Keratinocyte (primary cell): ENCODE measurements around the gene ENTPD5. TPM values are rescaled to one million over a fixed set of nuclear protein-coding genes. Genes with fewer than 3 reads are reported as not detected.

Experiments used
- DNase-seq: peaks from one replicate; pipeline ENCODE4 v3.0.0-alpha.2; 2011; ENCODE audit warnings: low read depth, missing footprints, low spot score
- FAIRE-seq: peaks from 2 replicates; lab custom pipeline; 2011; peaks lifted over from hg19 to GRCh38; lab: Jason Lieb, UNC
- H2AFZ ChIP-seq: 2 replicates; pipeline ENCODE4 v1.6.0; 2012; ENCODE audit warnings: low read length, control low read depth, inconsistent platforms; ENCODE audit not compliant: control insufficient read depth
- H3K27ac ChIP-seq: 2 replicates; pipeline ENCODE4 v1.5.1; 2011; ENCODE audit warnings: low read length; ENCODE audit not compliant: control insufficient read depth, insufficient read depth
- H3K27me3 ChIP-seq: 3 replicates; pipeline ENCODE4 v1.6.0; 2011; ENCODE audit warnings: low read length; ENCODE audit not compliant: control insufficient read depth, insufficient read depth; ENCODE audit errors: extremely low read depth
- H3K36me3 ChIP-seq, 2 experiments: 2 replicates in 1 of 2; 3 replicates in 1 of 2; pipeline ENCODE4 v1.5.1; 2011; ENCODE audit warnings: low read length in 2 of 2, mild to moderate bottlenecking in 1 of 2; ENCODE audit not compliant: control insufficient read depth in 2 of 2, insufficient read depth in 2 of 2; ENCODE audit errors: extremely low read depth in 1 of 2
- H3K4me1 ChIP-seq: 3 replicates; pipeline ENCODE4 v1.5.1; 2011; ENCODE audit warnings: low read length; ENCODE audit not compliant: control insufficient read depth, insufficient read depth; ENCODE audit errors: extremely low read depth
- H3K4me2 ChIP-seq: 3 replicates; pipeline ENCODE4 v1.6.0; 2011; ENCODE audit warnings: low read depth, low read length; ENCODE audit not compliant: control insufficient read depth, insufficient read depth; ENCODE audit errors: extremely low read depth
- H3K4me3 ChIP-seq, 3 experiments: fragments of 200-600 bp in 1 of 3; sonication (generic) in 1 of 3; 2 replicates in 2 of 3; 3 replicates in 1 of 3; pipeline ENCODE4 v1.5.1; 2011 to 2016; ENCODE audit warnings: low read length in 3 of 3, mild to moderate bottlenecking in 3 of 3, control low read depth in 2 of 3, inconsistent platforms in 1 of 3, low read depth in 1 of 3, mixed read lengths in 1 of 3, mixed run types in 1 of 3, moderate library complexity in 1 of 3; ENCODE audit not compliant: control insufficient read depth in 2 of 3, insufficient read depth in 2 of 3; ENCODE audit errors: extremely low read depth in 1 of 3
- H3K79me2 ChIP-seq: 2 replicates; pipeline ENCODE4 v1.6.0; 2012; ENCODE audit warnings: low read length; ENCODE audit not compliant: control insufficient read depth, insufficient read depth
- H3K9ac ChIP-seq: 3 replicates; pipeline ENCODE4 v1.6.0; 2011; ENCODE audit warnings: low read length; ENCODE audit not compliant: control insufficient read depth, insufficient read depth; ENCODE audit errors: extremely low read depth
- H3K9me1 ChIP-seq: 3 replicates; pipeline ENCODE4 v1.6.0; 2011; ENCODE audit warnings: low read length; ENCODE audit not compliant: control insufficient read depth, insufficient read depth; ENCODE audit errors: extremely low read depth
- H3K9me3 ChIP-seq: 2 replicates; pipeline ENCODE4 v1.5.1; 2012; ENCODE audit warnings: low read depth, low read length; ENCODE audit not compliant: control insufficient read depth
- H4K20me1 ChIP-seq: 3 replicates; pipeline ENCODE4 v1.6.0; 2011; ENCODE audit warnings: low read length; ENCODE audit not compliant: control insufficient read depth, insufficient read depth; ENCODE audit errors: extremely low read depth
- CTCF ChIP-seq, 3 experiments: IDR thresholded peaks in 1 of 3; conservative IDR thresholded peaks in 1 of 3; optimal IDR thresholded peaks in 1 of 3; 2 replicates in 2 of 3; 3 replicates in 1 of 3; pipeline versions ENCODE3 to v1.5.1; 2011; ENCODE audit warnings: low read length in 3 of 3, mild to moderate bottlenecking in 3 of 3, moderate library complexity in 2 of 3, control low read depth in 1 of 3, inconsistent platforms in 1 of 3; ENCODE audit not compliant: insufficient read depth in 2 of 3; ENCODE audit errors: extremely low read depth in 1 of 3
- EZH2 ChIP-seq: IDR thresholded peaks from one replicate; pipeline ENCODE4 v1.6.1; 2012; ENCODE audit warnings: inconsistent platforms, mild to moderate bottlenecking, low read length, moderate library complexity
- dilution Hi-C: fragments of 300-500 bp; cut with MboI; formaldehyde crosslinking; loops from one replicate; pipeline ENCODE4 v1.7.0; 2020; ENCODE audit warnings: low sequenced_read_pairs; ENCODE audit not compliant: extremely low pct_ligation_motif_present
- polyA plus RNA-seq, 5 experiments: library from polyadenylated mRNA; depleted of rRNA in 3 of 5; stranded (reverse) in 3 of 5; stranded (forward) in 1 of 5; unstranded in 1 of 5; fragments of >200 nt; gene quantifications; 1 replicate in 1 of 5; 2 replicates in 3 of 5; 3 replicates in 1 of 5; pipeline versions ENCODE4 v1.2.1 to v1.2.3, GENCODE V29; 2011 to 2012; ENCODE audit warnings: missing spikeins in 2 of 5, low read depth in 1 of 5, low replicate concordance in 1 of 5

ENTPD5 gene
- polyA plus RNA-seq, 1 donor (not counting 4 experiments of a cell fraction or from before 2014, with no cell fraction given), result 10.5 TPM

- Histone ChIP-seq H3K4me1 (peaks cover 8% of the 10 kb centered on the region), H2AFZ (no peak overlapping the region), H3K9me3 (no peaks in the 10 kb centered on the region), H3K4me2 (peak overlapping the region; percentile 54), H3K27me3 (no peaks in the 10 kb centered on the region), H3K27ac (peak overlapping the region; percentile 77), H3K9me1 (no peaks in the 10 kb centered on the region), H3K9ac (peak overlapping the region; percentile 34), H3K79me2 (no peaks in the 10 kb centered on the region), H4K20me1 (no peaks in the 10 kb centered on the region), H3K4me3 (no peak overlapping the region), H3K36me3 (no peaks in the 10 kb centered on the region)
- FAIRE-seq (peak; percentile 71), DNase-seq (peak; percentile 32)
- dilution Hi-C loops, result no loop called here
- TF ChIP-seq EZH2, result no peak
- no peak for TF ChIP-seq CTCF (optimal IDR thresholded peaks at IDR 0.05 in 1 of 3, IDR thresholded peaks at IDR 0.05 in 1 of 3, conservative IDR thresholded peaks at IDR 0.05 in 1 of 3; ENCODE audit: extremely low read depth in 1 of 3, insufficient read depth in 2 of 3, low read length in 3 of 3)
Observed at GRCh38 chr14:74062809-74063150, 43.7 kb upstream of the ENTPD5 start.

- Histone ChIP-seq H3K4me3 (no peak overlapping the region), H3K4me1 (peaks cover 23% of the 10 kb centered on the region), H3K4me2 (no peak overlapping the region), H3K27me3 (no peaks in the 10 kb centered on the region), H3K9me1 (no peaks in the 10 kb centered on the region), H3K79me2 (no peaks in the 10 kb centered on the region), H3K9ac (no peak overlapping the region), H3K27ac (no peak overlapping the region), H3K36me3 (no peaks in the 10 kb centered on the region), H3K9me3 (no peaks in the 10 kb centered on the region), H2AFZ (no peak overlapping the region), H4K20me1 (no peaks in the 10 kb centered on the region)
- DNase-seq, result no peak
- TF ChIP-seq EZH2, result no peak
- no peak for FAIRE-seq
- dilution Hi-C loops, result no loop called here
Observed at GRCh38 chr14:74049876-74050495, 30.9 kb upstream of the ENTPD5 start.

- peak in 2 of 3 experiments; percentile 9 to 34 for TF ChIP-seq CTCF (optimal IDR thresholded peaks at IDR 0.05 in 1 of 3, IDR thresholded peaks at IDR 0.05 in 1 of 3, conservative IDR thresholded peaks at IDR 0.05 in 1 of 3; ENCODE audit: extremely low read depth in 1 of 3, insufficient read depth in 2 of 3, low read length in 3 of 3)
- no peak for TF ChIP-seq EZH2
- H3K9me3 ChIP-seq, result no peaks in the 10 kb centered on the region
- H3K9ac ChIP-seq, result no peak overlapping the region
- H3K36me3 ChIP-seq, result no peaks in the 10 kb centered on the region
- peak; percentile 23 for DNase-seq
- FAIRE-seq, result peak; percentile 17
- H4K20me1 ChIP-seq, result no peaks in the 10 kb centered on the region
- peaks cover 23% of the 10 kb centered on the region for H3K4me1 ChIP-seq
- H3K4me3 ChIP-seq, result no peak overlapping the region
- dilution Hi-C loops, result no loop called here
- H3K4me2 ChIP-seq, result no peak overlapping the region
- no peaks in the 10 kb centered on the region for H3K9me1 ChIP-seq
- no peaks in the 10 kb centered on the region for H3K79me2 ChIP-seq
- H3K27me3 ChIP-seq, result no peaks in the 10 kb centered on the region
- no peak overlapping the region for H2AFZ ChIP-seq
- no peak overlapping the region for H3K27ac ChIP-seq
Observed at GRCh38 chr14:74048281-74048680, 29.2 kb upstream of the ENTPD5 start.
